CD4-positive, alpha-beta T cell (primary cell): Measurements from ENCODE around the gene APOL3. TPM values are rescaled to one million over a fixed set of nuclear protein-coding genes. Genes with fewer than 3 reads are reported as not detected.

Experiments used
- ATAC-seq: fragments of 200-7000 bp; cut with Tn5 transposase; one replicate; pipeline ENCODE4 v1.10.0; 2022; ENCODE audit warnings: mild to moderate bottlenecking; ENCODE audit not compliant: poor library complexity
- CTCF ChIA-PET: fragments of 350-600 bp; sonication (Branson Sonifier 250); formaldehyde crosslinking; loops from one replicate; lab custom pipeline; 2021; ENCODE audit warnings: antibody characterized with exemption, inconsistent platforms; lab: Charles Lee
- POLR2A ChIA-PET: fragments of 350-600 bp; sonication (Branson Sonifier 250); formaldehyde crosslinking; loops from one replicate; lab custom pipeline; 2021; ENCODE audit warnings: antibody characterized with exemption, inconsistent platforms; lab: Charles Lee
- DNase-seq, 14 experiments: peaks; one replicate each; pipeline ENCODE4 v3.0.0-alpha.2; 2013 to 2020; ENCODE audit warnings: mixed read lengths in 2 of 14
- H3K27ac ChIP-seq, 2 donors: one replicate each; pipeline versions ENCODE4 v1.5.1 to v1.7.0; 2013; ENCODE audit warnings: low read length in 2 of 2, low read depth in 1 of 2, mild to moderate bottlenecking in 1 of 2
- H3K27me3 ChIP-seq, 2 experiments: 1 replicate in 1 of 2; 2 replicates in 1 of 2; pipeline versions ENCODE4 v1.6.1 to v1.7.0; 2013; ENCODE audit warnings: low read length in 2 of 2, control low read depth in 1 of 2, mild to moderate bottlenecking in 1 of 2, moderate library complexity in 1 of 2; ENCODE audit not compliant: insufficient read depth in 2 of 2, control insufficient read depth in 1 of 2
- H3K36me3 ChIP-seq: one replicate; pipeline ENCODE4 v1.6.1; 2013; ENCODE audit warnings: low read length, control low read depth; ENCODE audit not compliant: insufficient read depth
- H3K4me1 ChIP-seq: one replicate; pipeline ENCODE4 v1.6.1; 2013; ENCODE audit warnings: low read length, control low read depth; ENCODE audit not compliant: insufficient read depth
- H3K4me3 ChIP-seq: one replicate; pipeline ENCODE4 v1.5.1; 2013; ENCODE audit warnings: mild to moderate bottlenecking, low read length, moderate library complexity
- H3K9me3 ChIP-seq, 2 experiments: 1 replicate in 1 of 2; 2 replicates in 1 of 2; pipeline versions ENCODE4 v1.6.1 to v1.7.0; 2013; ENCODE audit warnings: low read length in 2 of 2, mild to moderate bottlenecking in 2 of 2, control low read depth in 1 of 2, moderate library complexity in 1 of 2; ENCODE audit not compliant: control insufficient read depth in 1 of 2, insufficient read depth in 1 of 2
- H3K27ac Mint-ChIP-seq: one replicate; pipeline ENCODE4 v1.8.0; 2020; ENCODE audit warnings: mixed read lengths
- H3K27me3 Mint-ChIP-seq: one replicate; pipeline ENCODE4 v1.8.0; 2021; ENCODE audit warnings: mixed read lengths
- H3K36me3 Mint-ChIP-seq: one replicate; pipeline ENCODE4 v1.8.0; 2021; ENCODE audit warnings: low read depth, mixed read lengths
- H3K4me1 Mint-ChIP-seq: one replicate; pipeline ENCODE4 v1.8.0; 2021; ENCODE audit warnings: low read depth, mixed read lengths
- H3K4me3 Mint-ChIP-seq: one replicate; pipeline ENCODE4 v1.8.0; 2020; ENCODE audit warnings: mild to moderate bottlenecking, mixed read lengths
- H3K9me3 Mint-ChIP-seq: one replicate; pipeline ENCODE4 v1.8.0; 2020; ENCODE audit warnings: mixed read lengths
- intact Hi-C, 2 experiments: fragments of 100-400 bp; cut with DNase I in 1 of 2; cut with micrococcal nuclease in 1 of 2; formaldehyde crosslinking; loops; one replicate each; pipeline versions ENCODE4 v1.15.1 to v1.9.0; 2023 to 2025; cut with DNase I, micrococcal nuclease
- total RNA-seq, 174 experiments: library from RNA in 2 of 174; stranded (reverse) in 2 of 174; gene quantifications; one replicate each; pipeline ENCODE4 v1.2.3 and lab custom pipeline; 2021 to 2026
- TF ChIP-seq, protein P1 (sequence below): fragments of 200-600 bp; IDR thresholded peaks from one replicate; pipeline ENCODE4 v1.8.0; 2022; ENCODE audit warnings: antibody characterized with exemption, mild to moderate bottlenecking

Gene APOL3
- total RNA-seq, 2 experiments from 2014 or later: 111 to 116 TPM

- H3K27ac ChIP-seq: no peak overlapping the region
- POLR2A ChIA-PET: no interaction called here
- no peak for ATAC-seq
These were observed 21.5 kb upstream of the APOL3 start for GRCh38 chr22:36182056-36182455.

GRCh38 chr22:36180928-36181327 lies 20.4 kb upstream of the APOL3 start:
- intact Hi-C loops: loop anchor here (1.0 to 5.0 kb wide), 6 partner anchors 21 to 830 kb away; partner anchors contain the start of gene APOL3 (in 1 of the 2)
- ChIA-PET POLR2A (no interaction called here), CTCF (interaction anchor here (1.2 to 2.4 kb wide), 5 partner anchors 16 to 56 kb away, joined by 6 to 12 read pairs (median 10); partner anchors contain the start of gene APOL3)
- Mint-ChIP-seq H3K27me3 (no peaks in the 10 kb centered on the region), H3K36me3 (no peaks in the 10 kb centered on the region), H3K4me3 (no peak overlapping the region), H3K4me1 (peaks cover 6% of the 10 kb centered on the region), H3K27ac (no peak overlapping the region), H3K9me3 (no peaks in the 10 kb centered on the region)
- DNase-seq (no peak), ATAC-seq (no peak)
- H3K27ac ChIP-seq: no peak overlapping the region
- H3K4me1 ChIP-seq: peaks cover 7% of the 10 kb centered on the region
- no peak overlapping the region for H3K4me3 ChIP-seq
- H3K27me3 ChIP-seq: peaks cover 0 to 2% of the 10 kb centered on the region in 2 experiments
- TF ChIP-seq, protein P1, sequence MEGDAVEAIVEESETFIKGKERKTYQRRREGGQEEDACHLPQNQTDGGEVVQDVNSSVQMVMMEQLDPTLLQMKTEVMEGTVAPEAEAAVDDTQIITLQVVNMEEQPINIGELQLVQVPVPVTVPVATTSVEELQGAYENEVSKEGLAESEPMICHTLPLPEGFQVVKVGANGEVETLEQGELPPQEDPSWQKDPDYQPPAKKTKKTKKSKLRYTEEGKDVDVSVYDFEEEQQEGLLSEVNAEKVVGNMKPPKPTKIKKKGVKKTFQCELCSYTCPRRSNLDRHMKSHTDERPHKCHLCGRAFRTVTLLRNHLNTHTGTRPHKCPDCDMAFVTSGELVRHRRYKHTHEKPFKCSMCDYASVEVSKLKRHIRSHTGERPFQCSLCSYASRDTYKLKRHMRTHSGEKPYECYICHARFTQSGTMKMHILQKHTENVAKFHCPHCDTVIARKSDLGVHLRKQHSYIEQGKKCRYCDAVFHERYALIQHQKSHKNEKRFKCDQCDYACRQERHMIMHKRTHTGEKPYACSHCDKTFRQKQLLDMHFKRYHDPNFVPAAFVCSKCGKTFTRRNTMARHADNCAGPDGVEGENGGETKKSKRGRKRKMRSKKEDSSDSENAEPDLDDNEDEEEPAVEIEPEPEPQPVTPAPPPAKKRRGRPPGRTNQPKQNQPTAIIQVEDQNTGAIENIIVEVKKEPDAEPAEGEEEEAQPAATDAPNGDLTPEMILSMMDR: no peak
- H3K36me3 ChIP-seq: no peaks in the 10 kb centered on the region
- H3K9me3 ChIP-seq: no peaks in the 10 kb centered on the region

More at GRCh38 chr22:36182056-36182455, 21.5 kb upstream of the APOL3 start:
- Mint-ChIP-seq H3K4me1 (peaks cover 6% of the 10 kb centered on the region), H3K27ac (no peak overlapping the region), H3K9me3 (no peaks in the 10 kb centered on the region), H3K36me3 (no peaks in the 10 kb centered on the region), H3K4me3 (no peak overlapping the region), H3K27me3 (no peaks in the 10 kb centered on the region)
- Histone ChIP-seq H3K36me3 (no peaks in the 10 kb centered on the region), H3K4me3 (no peak overlapping the region), H3K27me3 (peaks cover 0 to 2% of the 10 kb centered on the region in 2 experiments), H3K9me3 (no peaks in the 10 kb centered on the region), H3K4me1 (peaks cover 7% of the 10 kb centered on the region)
- intact Hi-C loops: loop anchor here in 1 of 2 experiments (5.0 kb wide), 1 partner anchor 555 kb away; no protein-coding TSS in a partner anchor
- DNase-seq: no peak
- CTCF ChIA-PET: interaction anchor here (0.9 kb wide), 1 partner anchor 37 kb away, joined by 3 read pairs; no protein-coding TSS in a partner anchor
- TF ChIP-seq, protein P1: no peak

- Histone ChIP-seq H3K4me1 (peaks cover 7% of the 10 kb centered on the region), H3K9me3 (no peaks in the 10 kb centered on the region), H3K4me3 (no peak overlapping the region), H3K27me3 (peaks cover 0 to 2% of the 10 kb centered on the region in 2 experiments), H3K36me3 (no peaks in the 10 kb centered on the region), H3K27ac (no peak overlapping the region)
- TF ChIP-seq, protein P1: peak; percentile 81
- ATAC-seq (peak; percentile 100), DNase-seq (peak; percentile 76 to 94 (median 85))
- H3K27ac Mint-ChIP-seq: no peak overlapping the region
- H3K27me3 Mint-ChIP-seq: no peaks in the 10 kb centered on the region
- no peaks in the 10 kb centered on the region for H3K9me3 Mint-ChIP-seq
- peaks cover 6% of the 10 kb centered on the region for H3K4me1 Mint-ChIP-seq
- H3K36me3 Mint-ChIP-seq: no peaks in the 10 kb centered on the region
- no peak overlapping the region for H3K4me3 Mint-ChIP-seq
- ChIA-PET CTCF (interaction anchor here (0.6 to 3.6 kb wide), 13 partner anchors 8 to 873 kb away, joined by 3 to 15 read pairs (median 6); partner anchors contain the start of gene APOL3), POLR2A (interaction anchor here (0.5 to 0.7 kb wide), 3 partner anchors 20 to 46 kb away, joined by 3 read pairs; partner anchors contain the start of gene APOL3)
- intact Hi-C loops: loop anchor here (1.0 to 5.0 kb wide), 6 partner anchors 20 to 829 kb away; partner anchors contain the start of gene APOL3 (in 1 of the 2)
These were observed 19.7 kb upstream of the APOL3 start for GRCh38 chr22:36180038-36180880.
